K562 (cell line): ENCODE results near the gene TCEAL9. TPM values are rescaled to one million over a fixed set of nuclear protein-coding genes. Genes with fewer than 3 reads are reported as not detected.

Source experiments
- ATAC-seq: fragments of 200-7000 bp; cut with Tn5 transposase; 3 replicates; pipeline ENCODE4 v1.9.1; 2020; ENCODE audit warnings: moderate library complexity
- BruUV-seq: library from RNA; stranded (reverse); fragments of 400-500 nt; replicated peaks from 2 replicates; lab custom pipeline; 2021; lab: Mats Ljungman, UMichigan
- CTCF ChIA-PET: fragments of 300-600 bp; formaldehyde crosslinking; extraction: SDS; loops from one replicate; lab custom pipeline; 2021; ENCODE audit warnings: low intra/inter-chr PET ratio; lab: Yijun Ruan, JAX
- POLR2A ChIA-PET: fragments of 300-600, 350-650 bp; sonication (Branson Sonifier 250); formaldehyde crosslinking; extraction: SDS; loops from one replicate; lab custom pipeline; 2021; ENCODE audit warnings: antibody characterized with exemption, inconsistent platforms; lab: Yijun Ruan, JAX
- DNase-seq, 4 experiments: peaks; one replicate each; pipeline versions ENCODE4 v3.0.0 to v3.0.0-alpha.2; 2011 to 2018; ENCODE audit warnings: low spot score in 3 of 4, mixed read lengths in 3 of 4; ENCODE audit errors: extremely low read depth in 1 of 4
- FAIRE-seq: peaks from 2 replicates; lab custom pipeline; 2011; peaks lifted over from hg19 to GRCh38; lab: Jason Lieb, UNC
- H2AFZ ChIP-seq: 2 replicates; pipeline ENCODE4 v1.6.0; 2011; ENCODE audit warnings: low read depth, low read length, control low read depth, inconsistent platforms
- H3K27ac ChIP-seq: fragments of 200-600 bp; 3 replicates; pipeline ENCODE4 v1.8.0; 2011; ENCODE audit warnings: low read depth, mild to moderate bottlenecking, control low read depth, inconsistent platforms, low read length, moderate library complexity, mixed read lengths; ENCODE audit errors: extremely low read depth
- H3K27me3 ChIP-seq, 2 experiments: fragments of 300-600 bp in 1 of 2; 2 replicates in 1 of 2; 3 replicates in 1 of 2; pipeline versions ENCODE4 v1.6.0 to v1.8.0; 2011; ENCODE audit warnings: inconsistent platforms in 2 of 2, low read length in 2 of 2, mild to moderate bottlenecking in 1 of 2, mixed read lengths in 1 of 2, moderate library complexity in 1 of 2; ENCODE audit not compliant: control insufficient read depth in 2 of 2, insufficient read depth in 2 of 2
- H3K36me3 ChIP-seq: fragments of 300-600 bp; 3 replicates; pipeline ENCODE4 v1.8.0; 2011; ENCODE audit warnings: mild to moderate bottlenecking, low read length, inconsistent platforms; ENCODE audit not compliant: control insufficient read depth, insufficient read depth
- H3K4me1 ChIP-seq, 2 experiments: fragments of 200-600 bp in 1 of 2; replicated peaks in 1 of 2; 2 replicates in 1 of 2; 3 replicates in 1 of 2; pipeline versions ENCODE4 v1.5.1 to v1.8.0; 2011; ENCODE audit warnings: inconsistent platforms in 2 of 2, low read length in 2 of 2, mild to moderate bottlenecking in 1 of 2, mixed read lengths in 1 of 2, moderate library complexity in 1 of 2; ENCODE audit not compliant: control insufficient read depth in 2 of 2, insufficient read depth in 2 of 2
- H3K4me2 ChIP-seq: 2 replicates; pipeline ENCODE4 v1.6.1; 2011; ENCODE audit warnings: low read length, control low read depth, inconsistent platforms, mixed read lengths; ENCODE audit not compliant: insufficient read depth
- H3K4me3 ChIP-seq: fragments of 200-600 bp; sonication (generic), shearing (Covaris generic); 2 replicates; pipeline ENCODE4 v1.5.1; 2016; ENCODE audit warnings: control low read depth, inconsistent platforms
- H3K79me2 ChIP-seq: fragments of 200-600 bp; 3 replicates; pipeline ENCODE4 v1.8.0; 2011; ENCODE audit warnings: low read length, inconsistent platforms; ENCODE audit not compliant: control insufficient read depth, insufficient read depth
- H3K9ac ChIP-seq, 2 experiments: 2 replicates each; pipeline versions ENCODE4 v1.6.0 to v1.6.1; 2011; ENCODE audit warnings: low read depth in 2 of 2, low read length in 2 of 2, control low read depth in 1 of 2, inconsistent platforms in 1 of 2, mild to moderate bottlenecking in 1 of 2, mixed read lengths in 1 of 2; ENCODE audit not compliant: insufficient read depth in 1 of 2
- H3K9me1 ChIP-seq: one replicate; pipeline ENCODE4 v1.6.0; 2011; ENCODE audit warnings: inconsistent platforms, mild to moderate bottlenecking, low read length, moderate library complexity; ENCODE audit not compliant: control insufficient read depth, insufficient read depth
- H3K9me3 ChIP-seq: replicated peaks from 2 replicates; pipeline ENCODE4 v1.5.1; 2011; ENCODE audit warnings: low read depth, low read length, inconsistent platforms; ENCODE audit not compliant: control insufficient read depth, insufficient read depth
- H4K20me1 ChIP-seq: replicated peaks from 2 replicates; pipeline ENCODE4 v1.6.1; 2011; ENCODE audit warnings: low read length, inconsistent platforms, mixed read lengths; ENCODE audit not compliant: control insufficient read depth, insufficient read depth
- AFF4 ChIP-seq: sonication (generic); formaldehyde crosslinking; IDR thresholded peaks from 2 replicates; pipeline ENCODE4 v1.8.0; 2023; ENCODE audit warnings: mild to moderate bottlenecking, missing genetic modification reagents
- CHD4 ChIP-seq: fragments of 200-600 bp; sonication (generic); IDR thresholded peaks from 3 replicates; pipeline ENCODE4 v1.6.1; 2012; ENCODE audit warnings: low read depth, mild to moderate bottlenecking, mixed read lengths, low read length, inconsistent platforms; ENCODE audit not compliant: insufficient read depth, insufficient replicate concordance, poor library complexity, severe bottlenecking
- CXXC5 ChIP-seq: fragments of 250-450 bp; sonication (Bioruptor Pico); IDR thresholded peaks from 2 replicates; pipeline ENCODE4 v1.8.0; 2022; ENCODE audit warnings: inconsistent platforms, mild to moderate bottlenecking, moderate library complexity
- FOXK1 ChIP-seq: sonication (generic); formaldehyde crosslinking; IDR thresholded peaks from 2 replicates; pipeline ENCODE4 v1.8.0; 2022; ENCODE audit warnings: missing genetic modification reagents, mild to moderate bottlenecking, borderline replicate concordance
- RBFOX2 ChIP-seq: fragments of 200-400 bp; formaldehyde crosslinking; IDR thresholded peaks from 2 replicates; pipeline ENCODE4 v1.6.1; 2017; ENCODE audit warnings: low read depth, mild to moderate bottlenecking, low read length, moderate library complexity
- SMC3 ChIP-seq: conservative IDR thresholded peaks from 2 replicates; pipeline ENCODE4 v1.6.1; 2011; ENCODE audit warnings: low read depth, low read length, improper control_type of control experiment; ENCODE audit not compliant: insufficient read depth
- WGBS: fragments of 100-300 bp; shearing (Covaris generic); methylation state at CpG from one replicate; pipeline ENCODE4 v1.1.6; 2016; ENCODE audit warnings: low coverage, mixed read lengths; ENCODE audit not compliant: insufficient coverage; ENCODE audit errors: missing lambda C conversion rate; 5-methylcytosine and 5-hydroxymethylcytosine counted together
- in situ Hi-C: fragments of 300-500 bp; cut with MboI; formaldehyde crosslinking; loops from 4 replicates; pipeline ENCODE4 v1.15.0; 2018; ENCODE audit warnings: inconsistent platforms, mixed read lengths
- intact Hi-C: fragments of 100-400 bp; cut with micrococcal nuclease; formaldehyde crosslinking; loops from 2 replicates; pipeline ENCODE4 v1.14.2; 2022
- polyA plus RNA-seq, 8 experiments: library from polyadenylated mRNA; depleted of rRNA in 4 of 8; stranded (reverse) in 5 of 8; unstranded in 3 of 8; fragments of >200 nt; fragmentation: Nextera tagmentation in 2 of 8; fragmentation: Illumina TruSeq in 1 of 8; extraction: Ambion mirVana in 2 of 8; extraction: Trizol in 1 of 8; gene quantifications; 2 replicates each; pipeline versions ENCODE4 v1.2.1 to v1.2.3, GENCODE V29; 2011 to 2014; ENCODE audit warnings: inconsistent platforms in 1 of 8, missing spikeins in 1 of 8
- total RNA-seq, 7 experiments: library from RNA; depleted of rRNA in 6 of 7; stranded (reverse); fragments of >200 nt in 6 of 7; fragmentation: Illumina TruSeq in 2 of 7; extraction: Trizol in 2 of 7; gene quantifications; 2 replicates each; pipeline versions ENCODE4 v1.2.1 to v1.2.3, GENCODE V29; 2011 to 2021; ENCODE audit warnings: low replicate concordance in 1 of 7

Gene TCEAL9
- total and polyA plus RNA-seq, 9 of the 15 experiments (the other 6 are each of a cell fraction or from before 2014, with no cell fraction given), result 16.2 to 106 (median 69.6) TPM

GRCh38 chrX:103356858-103357257 lies 552 bp downstream of the TCEAL9 start:
- peak overlapping the region; percentile 80 to 91; a peak in 3 of 4 replicates for H3K9ac ChIP-seq
- in situ Hi-C loops (no loop called here), intact Hi-C loops (no loop called here)
- WGBS, result 0% methylated on average over 3 of the region's 13 CpGs
- no peaks in the 10 kb centered on the region for H3K9me1 ChIP-seq
- TF ChIP-seq SMC3 (no peak), FOXK1 (CRISPR knock-in tag) (no peak), RBFOX2 (0 out of 2 replicates have a peak, but pooled peaks have one; percentile 5), AFF4 (CRISPR knock-in tag) (no peak), CHD4 (no peak), CXXC5 (CRISPR knock-in tag) (no peak)
- ATAC-seq (peak; percentile 74), DNase-seq (peak in 3 of 4 experiments; percentile 9 to 49 (median 27)), FAIRE-seq (no peak)
- H3K27me3 ChIP-seq, result no peaks in the 10 kb centered on the region
- ChIA-PET CTCF (no interaction called here), POLR2A (interaction anchor here (0.9 to 2.0 kb wide), 4 partner anchors 9 to 16 kb away, joined by 3 to 6 read pairs (median 3); no protein-coding TSS in a partner anchor)
- H2AFZ ChIP-seq, result peak overlapping the region; percentile 81
- no peaks in the 10 kb centered on the region for H3K9me3 ChIP-seq
- H4K20me1 ChIP-seq, result no peaks in the 10 kb centered on the region
- H3K4me3 ChIP-seq, result peak overlapping the region; percentile 60
- peaks cover 0 to 6% of the 10 kb centered on the region in 2 experiments; a peak in 2 of 5 replicates for H3K4me1 ChIP-seq
- peaks cover 18% of the 10 kb centered on the region for H3K79me2 ChIP-seq
- H3K4me2 ChIP-seq, result peak overlapping the region; percentile 82
- H3K27ac ChIP-seq, result peak overlapping the region; percentile 77
- peaks cover 4% of the 10 kb centered on the region; the same call in 1 of the 3 replicates for H3K36me3 ChIP-seq
- BruUV-seq, result no TSS peak
